Vagina (tissue), 2 donors: ENCODE results near the gene UBR3. TPM values are rescaled to one million over a fixed set of nuclear protein-coding genes. Genes with fewer than 3 reads are reported as not detected.

Source experiments
- DNase-seq, 2 donors: peaks; one replicate each; pipeline ENCODE4 v3.0.0-alpha.2; 2017; ENCODE audit errors: extremely low spot score in 2 of 2
- H3K27ac ChIP-seq: fragments of 200-600 bp; sonication (generic); one replicate; pipeline ENCODE4 v1.5.1; 2019
- H3K27me3 ChIP-seq: fragments of 200-600 bp; sonication (generic); one replicate; pipeline ENCODE4 v1.5.1; 2019
- H3K36me3 ChIP-seq, 2 donors: fragments of 200-600 bp; sonication (generic); one replicate each; pipeline ENCODE4 v1.5.1; 2017 to 2019
- H3K4me1 ChIP-seq: fragments of 200-600 bp; sonication (generic); one replicate; pipeline ENCODE4 v1.5.1; 2019
- H3K4me3 ChIP-seq, 2 donors: fragments of 200-600 bp; sonication (generic); 1 replicate in 1 of 2; 2 replicates in 1 of 2; pipeline ENCODE4 v1.5.1; 2016 to 2019
- H3K9me3 ChIP-seq: fragments of 200-600 bp; sonication (generic); one replicate; pipeline ENCODE4 v1.5.1; 2019
- CTCF ChIP-seq, 3 experiments: fragments of 450-650 bp in 2 of 3; fragments of 200-600 bp in 1 of 3; sonication (generic) in 1 of 3; IDR thresholded peaks; one replicate each; pipeline ENCODE4 v1.5.1; 2017 to 2019; ENCODE audit warnings: antibody characterized with exemption in 3 of 3, mild to moderate bottlenecking in 2 of 3, moderate library complexity in 2 of 3
- POLR2A ChIP-seq, 2 donors: fragments of 450-650 bp; IDR thresholded peaks; one replicate each; pipeline ENCODE4 v1.6.1; 2017; ENCODE audit warnings: antibody characterized with exemption in 2 of 2, mild to moderate bottlenecking in 2 of 2, moderate library complexity in 2 of 2
- POLR2AphosphoS5 ChIP-seq, 2 donors: sonication (generic); formaldehyde crosslinking; IDR thresholded peaks; one replicate each; pipeline ENCODE4 v1.9.0; 2017; ENCODE audit warnings: antibody characterized with exemption in 2 of 2, mild to moderate bottlenecking in 2 of 2, low read depth in 1 of 2; ENCODE audit not compliant: insufficient read depth in 1 of 2
- intact Hi-C: fragments of 100-400 bp; cut with DNase I; formaldehyde crosslinking; loops from one replicate; pipeline ENCODE4 v1.15.1; 2023
- total RNA-seq: library from RNA; depleted of rRNA; stranded (reverse); fragments of >200 nt; gene quantifications from one replicate; pipeline ENCODE4 v1.2.3, GENCODE V29; 2016

The UBR3 gene
- total RNA-seq, 1 donor from 2014 or later: 59.2 TPM

GRCh38 chr2:170073288-170073687, 246.0 kb downstream of the UBR3 start:
- H3K27ac ChIP-seq: no peak overlapping the region
- intact Hi-C loops: no loop called here
- H3K36me3 ChIP-seq: peaks cover 0 to 20% of the 10 kb centered on the region in 2 donors
- no peaks in the 10 kb centered on the region for H3K27me3 ChIP-seq
- peaks cover 9% of the 10 kb centered on the region for H3K9me3 ChIP-seq
- no peak overlapping the region for H3K4me3 ChIP-seq
- no peak for TF ChIP-seq POLR2AphosphoS5 (IDR thresholded peaks at IDR 0.05; ENCODE audit: insufficient read depth in 1 of 2, low read depth in 1 of 2)
- TF ChIP-seq POLR2A (IDR thresholded peaks at IDR 0.05): no peak
- no peak for TF ChIP-seq CTCF (IDR thresholded peaks at IDR 0.05)
- no peak for DNase-seq
- peaks cover 9% of the 10 kb centered on the region for H3K4me1 ChIP-seq

DNA sequence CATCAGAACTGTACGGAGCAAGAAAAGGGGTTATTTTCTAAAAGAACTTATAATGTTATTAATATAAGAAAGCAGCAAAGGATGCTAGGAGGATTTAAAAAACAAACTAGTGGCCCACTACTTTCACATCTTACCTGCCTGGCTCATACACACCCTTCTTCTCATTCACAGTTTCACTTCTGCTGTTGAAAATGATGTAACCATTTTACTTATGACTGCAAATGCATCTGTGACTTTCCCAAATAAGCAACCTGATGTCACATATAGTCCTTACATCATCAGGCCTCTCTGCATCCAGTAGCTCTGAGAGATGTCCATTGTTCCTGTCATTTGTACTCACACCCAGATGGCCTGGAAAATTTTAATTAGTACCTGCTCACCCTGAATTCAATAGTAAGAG, 248.9 kb downstream of the UBR3 start:
- H3K9me3 ChIP-seq: peaks cover 3% of the 10 kb centered on the region
- no peak overlapping the region for H3K4me3 ChIP-seq
- H3K36me3 ChIP-seq: peaks cover 0 to 20% of the 10 kb centered on the region in 2 donors
- peaks cover 9% of the 10 kb centered on the region for H3K4me1 ChIP-seq
- H3K27me3 ChIP-seq: no peaks in the 10 kb centered on the region
- no peak overlapping the region for H3K27ac ChIP-seq
- intact Hi-C loops: no loop called here
- DNase-seq: no peak
- TF ChIP-seq POLR2AphosphoS5 (IDR thresholded peaks at IDR 0.05; ENCODE audit: insufficient read depth in 1 of 2, low read depth in 1 of 2) (no peak), POLR2A (IDR thresholded peaks at IDR 0.05) (no peak), CTCF (IDR thresholded peaks at IDR 0.05) (no peak)

- intact Hi-C loops: no loop called here
- no peak for TF ChIP-seq CTCF (IDR thresholded peaks at IDR 0.05)
- no peak for TF ChIP-seq POLR2AphosphoS5 (IDR thresholded peaks at IDR 0.05; ENCODE audit: insufficient read depth in 1 of 2, low read depth in 1 of 2)
- no peak for TF ChIP-seq POLR2A (IDR thresholded peaks at IDR 0.05)
- peaks cover 0 to 30% of the 10 kb centered on the region in 2 donors for H3K36me3 ChIP-seq
Observed at GRCh38 chr2:170077830-170078569, 250.7 kb downstream of the UBR3 start.

GRCh38 chr2:170084820-170085491, 257.7 kb downstream of the UBR3 start:
- Histone ChIP-seq H3K27ac (no peak overlapping the region), H3K4me3 (no peak overlapping the region), H3K27me3 (no peaks in the 10 kb centered on the region), H3K4me1 (peaks cover 10% of the 10 kb centered on the region), H3K9me3 (no peaks in the 10 kb centered on the region), H3K36me3 (peaks cover 0 to 26% of the 10 kb centered on the region in 2 donors)
- intact Hi-C loops: no loop called here
- TF ChIP-seq CTCF (IDR thresholded peaks at IDR 0.05) (no peak), POLR2A (IDR thresholded peaks at IDR 0.05) (no peak), POLR2AphosphoS5 (IDR thresholded peaks at IDR 0.05; ENCODE audit: insufficient read depth in 1 of 2, low read depth in 1 of 2) (no peak)
- DNase-seq: no peak

More at GRCh38 chr2:170077830-170078569, 250.7 kb downstream of the UBR3 start:
- no peaks in the 10 kb centered on the region for H3K27me3 ChIP-seq
- no peak for DNase-seq
- no peak overlapping the region for H3K27ac ChIP-seq
- no peaks in the 10 kb centered on the region for H3K9me3 ChIP-seq
- H3K4me3 ChIP-seq: no peak overlapping the region
- peaks cover 9% of the 10 kb centered on the region for H3K4me1 ChIP-seq
